OCI-LY3 (cell line): ENCODE measurements around the gene TTC28.

Experiments used
- EZH2phosphoT487 ChIP-seq: fragments of 200-600 bp; shearing (Covaris generic); IDR thresholded peaks from 2 replicates; pipeline ENCODE4 v1.6.1; 2018; ENCODE audit warnings: antibody characterized with exemption, mixed run types, low read depth
- TF ChIP-seq, protein P1 (sequence below): fragments of 200-600, 300-600 bp; sonication (generic); IDR thresholded peaks from 2 replicates; pipeline ENCODE4 v1.5.1; 2014; ENCODE audit warnings: antibody characterized with exemption, low read length, low read depth

GRCh38 chr22:28115426-28115825 is 564.2 kb downstream of the TTC28 start:
- TF ChIP-seq, protein P1, sequence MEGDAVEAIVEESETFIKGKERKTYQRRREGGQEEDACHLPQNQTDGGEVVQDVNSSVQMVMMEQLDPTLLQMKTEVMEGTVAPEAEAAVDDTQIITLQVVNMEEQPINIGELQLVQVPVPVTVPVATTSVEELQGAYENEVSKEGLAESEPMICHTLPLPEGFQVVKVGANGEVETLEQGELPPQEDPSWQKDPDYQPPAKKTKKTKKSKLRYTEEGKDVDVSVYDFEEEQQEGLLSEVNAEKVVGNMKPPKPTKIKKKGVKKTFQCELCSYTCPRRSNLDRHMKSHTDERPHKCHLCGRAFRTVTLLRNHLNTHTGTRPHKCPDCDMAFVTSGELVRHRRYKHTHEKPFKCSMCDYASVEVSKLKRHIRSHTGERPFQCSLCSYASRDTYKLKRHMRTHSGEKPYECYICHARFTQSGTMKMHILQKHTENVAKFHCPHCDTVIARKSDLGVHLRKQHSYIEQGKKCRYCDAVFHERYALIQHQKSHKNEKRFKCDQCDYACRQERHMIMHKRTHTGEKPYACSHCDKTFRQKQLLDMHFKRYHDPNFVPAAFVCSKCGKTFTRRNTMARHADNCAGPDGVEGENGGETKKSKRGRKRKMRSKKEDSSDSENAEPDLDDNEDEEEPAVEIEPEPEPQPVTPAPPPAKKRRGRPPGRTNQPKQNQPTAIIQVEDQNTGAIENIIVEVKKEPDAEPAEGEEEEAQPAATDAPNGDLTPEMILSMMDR = no peak
- no peak for TF ChIP-seq EZH2phosphoT487
